Measurements from ENCODE around the gene OR2AJ1.

DNA sequence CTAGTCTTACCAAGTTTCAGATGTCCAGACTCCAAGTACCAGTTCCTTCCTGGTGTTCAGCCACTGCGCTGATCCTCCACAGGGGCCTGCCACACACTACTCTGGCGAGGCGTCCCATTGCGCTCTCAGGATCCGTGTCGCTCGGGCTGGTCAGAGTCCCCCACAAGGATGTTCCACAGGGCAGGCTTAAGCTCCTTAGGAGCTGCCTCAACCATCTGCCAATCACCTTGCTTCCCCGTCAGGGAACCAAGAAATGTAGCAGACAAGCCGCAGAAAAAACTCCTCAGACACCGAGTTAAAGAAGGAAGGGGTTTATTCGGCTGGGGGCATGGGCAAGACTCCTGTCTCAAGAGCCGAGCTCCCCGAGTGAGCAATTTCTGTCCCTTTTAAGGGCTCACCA, 19.5 kb upstream of the OR2AJ1 start:
- TF ChIP-seq, protein P1, sequence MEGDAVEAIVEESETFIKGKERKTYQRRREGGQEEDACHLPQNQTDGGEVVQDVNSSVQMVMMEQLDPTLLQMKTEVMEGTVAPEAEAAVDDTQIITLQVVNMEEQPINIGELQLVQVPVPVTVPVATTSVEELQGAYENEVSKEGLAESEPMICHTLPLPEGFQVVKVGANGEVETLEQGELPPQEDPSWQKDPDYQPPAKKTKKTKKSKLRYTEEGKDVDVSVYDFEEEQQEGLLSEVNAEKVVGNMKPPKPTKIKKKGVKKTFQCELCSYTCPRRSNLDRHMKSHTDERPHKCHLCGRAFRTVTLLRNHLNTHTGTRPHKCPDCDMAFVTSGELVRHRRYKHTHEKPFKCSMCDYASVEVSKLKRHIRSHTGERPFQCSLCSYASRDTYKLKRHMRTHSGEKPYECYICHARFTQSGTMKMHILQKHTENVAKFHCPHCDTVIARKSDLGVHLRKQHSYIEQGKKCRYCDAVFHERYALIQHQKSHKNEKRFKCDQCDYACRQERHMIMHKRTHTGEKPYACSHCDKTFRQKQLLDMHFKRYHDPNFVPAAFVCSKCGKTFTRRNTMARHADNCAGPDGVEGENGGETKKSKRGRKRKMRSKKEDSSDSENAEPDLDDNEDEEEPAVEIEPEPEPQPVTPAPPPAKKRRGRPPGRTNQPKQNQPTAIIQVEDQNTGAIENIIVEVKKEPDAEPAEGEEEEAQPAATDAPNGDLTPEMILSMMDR (IDR thresholded peaks at IDR 0.05; ENCODE audit: poor library complexity), result no peak
- TF ChIP-seq EZH2 (IDR thresholded peaks at IDR 0.05; ENCODE audit: borderline replicate concordance), result no peak
